Testis (tissue), 3 donors: ENCODE measurements around the gene BAG5. TPM values are rescaled to one million over a fixed set of nuclear protein-coding genes. Genes with fewer than 3 reads are reported as not detected.
"Not testable (repeated sequence)": the region's sequence is repeated elsewhere in the genome, so short reads cannot be mapped to it uniquely, and the experiment has no call there.

ENCODE experiments used
- DNase-seq: peaks from one replicate; pipeline ENCODE4 v3.0.0-alpha.2; 2019
- H3K27ac ChIP-seq, 2 donors: fragments of 200-600 bp; sonication (generic); one replicate each; pipeline ENCODE4 v1.5.1; 2019
- H3K27me3 ChIP-seq: fragments of 200-600 bp; sonication (generic); one replicate; pipeline ENCODE4 v1.5.1; 2019
- H3K36me3 ChIP-seq: fragments of 200-600 bp; sonication (generic); one replicate; pipeline ENCODE4 v1.5.1; 2017; ENCODE audit warnings: low read depth; ENCODE audit errors: missing control alignments
- H3K4me1 ChIP-seq: fragments of 200-600 bp; sonication (generic); one replicate; pipeline ENCODE4 v1.5.1; 2019
- H3K4me3 ChIP-seq, 2 donors: fragments of 200-600 bp; sonication (generic); one replicate each; pipeline ENCODE4 v1.5.1; 2017 to 2019
- H3K9me3 ChIP-seq: fragments of 200-600 bp; sonication (generic); one replicate; pipeline ENCODE4 v1.5.1; 2017
- POLR2A ChIP-seq: fragments of 450-650 bp; IDR thresholded peaks from one replicate; pipeline ENCODE4 v1.6.1; 2017; ENCODE audit warnings: antibody characterized with exemption, mild to moderate bottlenecking, moderate library complexity
- WGBS, 2 donors: methylation state at CpG; one replicate each; pipeline ENCODE4 v1.1.5; 2018; 5-methylcytosine and 5-hydroxymethylcytosine counted together
- intact Hi-C: fragments of 100-400 bp; cut with DNase I; formaldehyde crosslinking; loops from one replicate; pipeline ENCODE4 v1.15.1; 2023; ENCODE audit warnings: low total_unique reads
- polyA plus RNA-seq: library from polyadenylated mRNA; stranded (reverse); fragments of 350-450 nt; fragmentation: Illumina TruSeq; extraction: RNeasy Lipid Tissue Mini Kit (QIAGEN cat#74804); gene quantifications from one replicate; pipeline ENCODE4 v1.2.3, GENCODE V29; 2014; ENCODE audit warnings: low read depth, low replicate concordance; ENCODE audit not compliant: insufficient read depth
- total RNA-seq, 2 donors: library from RNA; depleted of rRNA; stranded (reverse); fragments of >200 nt; gene quantifications; one replicate each; pipeline ENCODE4 v1.2.3, GENCODE V29; 2016
- TF ChIP-seq, protein P1 (sequence below), 3 experiments: fragments of 450-650 bp in 2 of 3; fragments of 200-600 bp in 1 of 3; sonication (generic) in 1 of 3; IDR thresholded peaks; one replicate each; pipeline ENCODE4 v1.5.1; 2016 to 2019; ENCODE audit warnings: antibody characterized with exemption in 3 of 3, mild to moderate bottlenecking in 2 of 3, moderate library complexity in 1 of 3

The BAG5 gene
- total and polyA plus RNA-seq, 3 donors from 2014 or later = 63.4 to 202 (median 124) TPM

DNA sequence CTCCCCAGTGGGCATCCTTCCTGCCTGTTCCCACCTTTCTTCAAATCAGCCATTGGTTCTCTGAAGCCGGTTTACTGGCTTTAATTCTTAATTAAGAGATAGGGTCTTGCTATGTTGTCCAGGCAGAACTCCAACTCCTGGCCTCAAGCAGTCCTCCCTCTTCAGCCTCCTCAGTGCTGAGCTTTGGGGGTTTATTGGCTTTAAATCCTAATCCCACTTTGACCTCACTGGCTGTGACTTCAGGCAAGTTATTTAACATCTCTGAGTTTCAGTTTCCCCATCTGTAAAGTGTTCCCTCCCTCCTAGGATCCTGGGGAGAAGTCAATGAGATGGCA lies 35.6 kb downstream of the BAG5 start:
- WGBS, 2 donors = 58 to 77% methylated on average over 1 of the region's 1 CpG
- no peak for DNase-seq
- intact Hi-C loops = no loop called here
- TF ChIP-seq, protein P1, sequence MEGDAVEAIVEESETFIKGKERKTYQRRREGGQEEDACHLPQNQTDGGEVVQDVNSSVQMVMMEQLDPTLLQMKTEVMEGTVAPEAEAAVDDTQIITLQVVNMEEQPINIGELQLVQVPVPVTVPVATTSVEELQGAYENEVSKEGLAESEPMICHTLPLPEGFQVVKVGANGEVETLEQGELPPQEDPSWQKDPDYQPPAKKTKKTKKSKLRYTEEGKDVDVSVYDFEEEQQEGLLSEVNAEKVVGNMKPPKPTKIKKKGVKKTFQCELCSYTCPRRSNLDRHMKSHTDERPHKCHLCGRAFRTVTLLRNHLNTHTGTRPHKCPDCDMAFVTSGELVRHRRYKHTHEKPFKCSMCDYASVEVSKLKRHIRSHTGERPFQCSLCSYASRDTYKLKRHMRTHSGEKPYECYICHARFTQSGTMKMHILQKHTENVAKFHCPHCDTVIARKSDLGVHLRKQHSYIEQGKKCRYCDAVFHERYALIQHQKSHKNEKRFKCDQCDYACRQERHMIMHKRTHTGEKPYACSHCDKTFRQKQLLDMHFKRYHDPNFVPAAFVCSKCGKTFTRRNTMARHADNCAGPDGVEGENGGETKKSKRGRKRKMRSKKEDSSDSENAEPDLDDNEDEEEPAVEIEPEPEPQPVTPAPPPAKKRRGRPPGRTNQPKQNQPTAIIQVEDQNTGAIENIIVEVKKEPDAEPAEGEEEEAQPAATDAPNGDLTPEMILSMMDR (IDR thresholded peaks at IDR 0.05) = no peak
- TF ChIP-seq POLR2A = no peak
- peak overlapping the region in 1 of 2 donors; percentile 97 for H3K27ac ChIP-seq
- no peak overlapping the region for H3K4me3 ChIP-seq
- H3K4me1 ChIP-seq = peaks cover 55% of the 10 kb centered on the region
- no peaks in the 10 kb centered on the region for H3K9me3 ChIP-seq
- no peaks in the 10 kb centered on the region for H3K27me3 ChIP-seq
- no peaks in the 10 kb centered on the region for H3K36me3 ChIP-seq

DNA sequence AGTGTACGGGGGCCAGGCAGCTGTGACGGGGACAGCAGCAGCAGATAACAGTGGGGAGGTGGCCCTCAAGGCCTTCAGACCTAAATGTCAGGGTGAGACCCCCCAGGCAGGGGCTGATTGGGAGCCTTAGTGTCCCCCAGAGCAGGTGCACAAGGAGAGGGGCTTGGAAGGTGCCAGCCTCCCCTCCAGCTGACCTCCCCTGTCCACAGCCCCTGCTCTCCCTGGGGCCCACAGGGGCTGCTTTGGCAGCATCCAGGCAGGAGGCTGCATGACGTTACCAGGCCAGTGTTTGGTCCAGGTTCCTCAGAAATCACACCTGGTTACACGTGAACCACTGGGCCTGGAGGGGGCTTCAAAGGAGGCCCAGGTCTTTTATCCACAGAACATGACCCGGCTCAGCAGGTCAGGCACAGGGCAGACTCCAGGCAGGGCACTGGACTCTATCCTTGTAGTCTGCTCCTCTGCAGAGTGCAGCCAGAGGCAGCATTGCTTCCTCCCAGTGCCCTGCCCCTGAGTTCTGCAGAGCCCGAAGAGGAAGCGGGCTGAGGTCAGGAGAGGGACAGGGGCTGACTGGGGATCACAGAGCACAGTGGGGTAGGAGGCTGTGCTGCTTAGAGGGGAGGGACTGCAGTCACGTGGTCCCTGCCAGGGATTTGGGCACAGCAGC lies 36.1 kb downstream of the BAG5 start:
- Histone ChIP-seq H3K36me3 (no peaks in the 10 kb centered on the region), H3K4me3 (no peak overlapping the region), H3K9me3 (no peaks in the 10 kb centered on the region), H3K4me1 (peaks cover 55% of the 10 kb centered on the region), H3K27ac (peak overlapping the region in 1 of 2 donors; percentile 59), H3K27me3 (no peaks in the 10 kb centered on the region)
- intact Hi-C loops = no loop called here
- TF ChIP-seq, protein P1 (IDR thresholded peaks at IDR 0.05) = no peak
- TF ChIP-seq POLR2A = no peak
- DNase-seq = no peak
- 57 to 75% methylated on average over 7 to 8 of the region's 8 CpGs for WGBS, 2 donors

DNA sequence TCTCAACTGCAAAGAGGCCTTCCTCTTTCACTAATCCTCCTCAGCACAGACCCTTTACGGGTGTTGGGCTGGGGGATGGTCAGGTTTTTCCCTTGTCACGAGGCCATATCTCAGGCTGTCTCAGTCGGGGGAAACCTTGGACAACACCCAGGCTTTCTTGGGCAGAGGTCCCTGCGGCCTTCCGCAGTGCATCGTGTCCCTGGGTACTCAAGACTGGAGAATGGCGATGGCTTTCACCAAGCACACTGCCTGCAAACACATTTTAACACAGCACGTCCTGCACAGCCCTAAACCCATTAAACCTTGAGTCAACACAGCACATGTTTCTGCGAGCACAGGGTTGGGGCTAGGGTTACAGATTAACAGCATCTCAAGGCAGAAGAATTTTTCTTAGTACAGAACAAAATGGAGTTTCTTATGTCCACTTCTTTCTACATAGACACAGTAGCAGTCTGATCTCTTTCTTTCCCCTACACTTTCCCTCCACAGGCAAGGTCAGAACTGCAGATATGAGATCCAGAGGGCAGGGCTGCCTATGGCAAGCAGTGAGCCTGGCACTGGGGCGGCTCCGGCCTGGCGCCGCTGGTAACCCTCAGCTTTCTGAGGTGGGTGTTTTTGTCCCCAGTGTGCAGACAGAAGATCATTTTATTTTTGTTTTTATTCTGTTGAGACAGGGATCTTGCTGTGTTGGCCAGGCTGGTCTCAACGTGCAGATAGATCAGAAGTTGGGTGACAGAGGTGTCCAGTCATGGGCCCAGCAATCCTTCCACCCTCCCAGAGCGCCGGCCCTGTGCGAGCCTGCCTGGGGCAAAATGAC lies 36.8 kb downstream of the BAG5 start:
- H3K9me3 ChIP-seq, DNase-seq, H3K27me3 ChIP-seq, H3K36me3 ChIP-seq, intact Hi-C loops, H3K4me3 ChIP-seq: not testable (repeated sequence)
- peak overlapping the region in 1 of 2 donors; percentile 59 for H3K27ac ChIP-seq
- 58 to 67% methylated on average over 12 to 17 of the region's 17 CpGs for WGBS, 2 donors
- H3K4me1 ChIP-seq = peaks cover 56% of the 10 kb centered on the region

DNA sequence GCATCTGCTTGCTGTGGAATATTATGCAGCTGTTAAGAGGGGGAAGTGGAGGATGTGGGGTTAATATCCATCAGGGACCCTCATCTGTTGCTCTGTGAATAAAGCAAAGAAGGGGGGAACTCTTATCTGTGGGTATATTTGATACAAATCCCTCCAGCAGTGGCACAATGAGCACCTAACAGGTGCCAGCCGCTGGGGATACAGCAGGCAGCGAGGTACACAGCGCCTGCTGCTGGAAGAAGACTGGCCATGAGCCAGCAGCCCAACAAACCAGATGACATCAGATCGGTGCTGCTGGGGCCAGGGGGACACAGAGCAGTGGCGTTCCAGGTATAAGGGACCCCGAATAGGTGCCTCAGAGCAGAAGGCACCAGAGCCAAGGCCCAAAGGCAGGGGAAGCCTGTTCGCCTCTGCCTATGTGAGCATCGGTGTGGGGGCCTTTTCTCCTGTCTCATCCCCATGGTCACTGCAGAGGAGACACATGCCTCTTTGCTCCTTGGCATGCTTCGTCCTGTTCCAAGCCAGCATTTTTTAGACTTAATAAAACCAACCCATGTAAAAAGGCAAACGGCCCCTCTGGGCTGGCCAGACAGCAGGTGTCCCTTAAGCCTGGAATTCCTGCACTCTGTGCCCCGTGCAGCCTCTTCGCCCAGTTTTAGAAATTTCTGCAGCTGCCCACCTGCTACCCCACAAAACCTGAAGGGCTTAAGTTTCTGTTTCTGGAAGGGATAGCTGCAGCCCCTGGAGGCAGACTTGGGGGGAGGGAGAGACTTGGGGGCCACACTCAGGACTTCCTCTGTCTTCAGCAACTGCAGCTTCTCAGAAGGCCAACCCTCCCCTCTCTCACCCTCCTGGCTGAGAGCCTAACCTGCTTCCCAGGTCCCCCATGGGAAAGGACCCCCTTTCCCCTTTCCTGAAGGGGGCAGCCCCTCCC lies 38.2 kb downstream of the BAG5 start:
- Histone ChIP-seq H3K36me3 (no peaks in the 10 kb centered on the region), H3K27me3 (no peaks in the 10 kb centered on the region), H3K9me3 (no peaks in the 10 kb centered on the region), H3K27ac (no peak overlapping the region), H3K4me3 (no peak overlapping the region), H3K4me1 (peaks cover 62% of the 10 kb centered on the region)
- TF ChIP-seq POLR2A = no peak
- 51 to 76% methylated on average over 5 to 12 of the region's 12 CpGs for WGBS, 2 donors
- no peak for DNase-seq
- intact Hi-C loops = no loop called here

DNA sequence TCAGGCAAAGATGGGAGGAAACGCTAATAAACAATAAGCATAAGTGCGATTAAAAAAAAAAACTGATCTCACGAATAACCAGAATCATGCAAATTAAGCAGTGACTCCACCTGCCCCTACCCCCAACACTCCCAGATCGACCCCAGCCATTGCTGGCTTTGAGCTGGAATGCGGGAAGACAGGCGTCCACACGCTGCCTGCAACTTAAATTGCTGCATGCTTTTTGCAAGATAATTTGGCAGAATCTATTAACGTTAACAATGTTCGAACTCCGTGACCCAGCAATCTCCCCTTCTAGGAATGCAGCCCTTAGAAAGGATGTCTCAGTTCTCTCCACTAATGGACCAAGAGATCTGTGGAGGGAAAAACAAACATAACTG lies 38.9 kb downstream of the BAG5 start:
- intact Hi-C loops = no loop called here
- Histone ChIP-seq H3K36me3 (no peaks in the 10 kb centered on the region), H3K27me3 (no peaks in the 10 kb centered on the region), H3K9me3 (no peaks in the 10 kb centered on the region), H3K4me3 (no peak overlapping the region), H3K4me1 (peaks cover 69% of the 10 kb centered on the region), H3K27ac (no peak overlapping the region)
- WGBS, 2 donors = 13 to 23% methylated on average over 8 to 10 of the region's 10 CpGs
- no peak for DNase-seq
- TF ChIP-seq POLR2A = no peak
- TF ChIP-seq, protein P1 (IDR thresholded peaks at IDR 0.05) = no peak
